B cell (primary cell): Measurements from ENCODE around the gene MATN1.

Source experiments
- EZH2 ChIP-seq: IDR thresholded peaks from 2 replicates; pipeline ENCODE4 v1.6.1; 2012; ENCODE audit warnings: borderline replicate concordance, low read depth, mild to moderate bottlenecking, moderate library complexity, low read length; ENCODE audit not compliant: insufficient read depth, poor library complexity, severe bottlenecking
- TF ChIP-seq, protein P1 (sequence below): fragments of 200-600 bp; IDR thresholded peaks from one replicate; pipeline ENCODE4 v1.8.0; 2022; ENCODE audit warnings: antibody characterized with exemption, mild to moderate bottlenecking

DNA sequence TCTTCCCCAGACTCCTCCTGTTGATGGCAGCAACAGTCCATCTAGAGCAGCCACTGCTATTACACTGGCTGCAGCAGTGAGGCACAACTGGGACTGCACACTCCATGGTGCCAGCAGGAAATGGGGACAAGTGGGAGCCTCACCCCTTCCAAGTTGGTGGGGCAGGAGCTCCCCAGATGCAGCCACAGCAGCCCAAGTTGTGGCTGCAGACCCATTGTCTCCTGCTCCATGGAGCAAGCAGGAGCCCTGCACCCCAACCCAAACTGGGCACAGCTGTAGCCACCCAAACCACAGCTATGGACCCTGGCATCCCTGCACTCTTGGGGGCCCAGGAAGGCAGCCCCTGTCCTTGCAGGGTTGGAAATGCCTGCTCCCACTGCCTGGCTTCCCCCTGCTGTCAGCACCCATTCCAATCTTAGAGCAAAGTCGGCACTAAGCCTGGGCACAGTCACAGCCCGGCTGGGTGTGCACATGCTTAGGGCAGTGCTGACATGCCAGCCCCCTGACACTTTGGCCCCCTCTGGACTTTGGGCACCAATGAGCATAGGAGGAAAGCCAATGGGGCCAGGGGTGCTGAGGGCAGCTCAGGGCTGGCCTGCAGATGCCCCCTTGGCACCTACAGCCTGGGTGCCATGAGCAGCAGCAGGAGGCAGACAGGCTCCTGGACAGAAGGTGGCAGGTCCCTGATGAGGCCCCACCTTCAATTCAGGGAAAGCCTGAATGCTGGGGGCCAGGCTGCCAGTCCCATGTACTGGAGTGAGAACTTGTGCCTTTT, 44.0 kb downstream of the MATN1 start:
- TF ChIP-seq, protein P1, sequence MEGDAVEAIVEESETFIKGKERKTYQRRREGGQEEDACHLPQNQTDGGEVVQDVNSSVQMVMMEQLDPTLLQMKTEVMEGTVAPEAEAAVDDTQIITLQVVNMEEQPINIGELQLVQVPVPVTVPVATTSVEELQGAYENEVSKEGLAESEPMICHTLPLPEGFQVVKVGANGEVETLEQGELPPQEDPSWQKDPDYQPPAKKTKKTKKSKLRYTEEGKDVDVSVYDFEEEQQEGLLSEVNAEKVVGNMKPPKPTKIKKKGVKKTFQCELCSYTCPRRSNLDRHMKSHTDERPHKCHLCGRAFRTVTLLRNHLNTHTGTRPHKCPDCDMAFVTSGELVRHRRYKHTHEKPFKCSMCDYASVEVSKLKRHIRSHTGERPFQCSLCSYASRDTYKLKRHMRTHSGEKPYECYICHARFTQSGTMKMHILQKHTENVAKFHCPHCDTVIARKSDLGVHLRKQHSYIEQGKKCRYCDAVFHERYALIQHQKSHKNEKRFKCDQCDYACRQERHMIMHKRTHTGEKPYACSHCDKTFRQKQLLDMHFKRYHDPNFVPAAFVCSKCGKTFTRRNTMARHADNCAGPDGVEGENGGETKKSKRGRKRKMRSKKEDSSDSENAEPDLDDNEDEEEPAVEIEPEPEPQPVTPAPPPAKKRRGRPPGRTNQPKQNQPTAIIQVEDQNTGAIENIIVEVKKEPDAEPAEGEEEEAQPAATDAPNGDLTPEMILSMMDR: no peak
- TF ChIP-seq EZH2: no peak
